ENCODE data around the gene KY. TPM values are rescaled to one million over a fixed set of nuclear protein-coding genes. Genes with fewer than 3 reads are reported as not detected.
"Not testable (repeated sequence)": the region's sequence is repeated elsewhere in the genome, so short reads cannot be mapped to it uniquely, and the experiment has no call there.

KY gene
- total RNA-seq, 4 donors from 2014 or later: 0.64 to 4.8 (median 3.2) TPM

DNA sequence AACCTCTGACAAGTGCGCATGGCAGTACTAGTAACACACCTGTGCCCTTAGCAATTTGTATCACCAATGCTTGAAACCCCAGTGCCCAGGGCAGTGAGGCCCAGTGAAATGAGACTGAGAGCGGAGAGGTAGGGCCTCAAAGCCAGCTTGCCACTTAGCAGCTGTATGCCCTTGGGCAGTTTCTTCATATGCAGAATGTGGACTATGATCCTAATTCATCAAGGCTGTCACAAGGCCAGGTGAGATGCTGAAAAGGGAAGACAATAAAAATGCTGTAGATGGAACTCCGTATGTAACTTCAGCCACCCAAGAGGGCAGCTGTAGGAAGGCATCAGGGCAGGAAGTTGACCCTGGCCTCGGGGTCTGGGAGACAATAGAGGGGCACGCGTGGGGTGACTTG lies 74.4 kb downstream of the KY start:
- no peak for ATAC-seq
- Histone ChIP-seq H3K36me3 (no peaks in the 10 kb centered on the region), H3K4me1 (no peaks in the 10 kb centered on the region), H3K27ac (no peak overlapping the region), H3K4me3 (no peak overlapping the region), H3K27me3 (no peaks in the 10 kb centered on the region), H3K9me3 (no peaks in the 10 kb centered on the region)
- 55 to 81% methylated on average over 5 to 6 of the region's 6 CpGs for WGBS, 2 donors (ENCODE audit: low coverage in 1 of 2)
- TF ChIP-seq POLR2AphosphoS5 (IDR thresholded peaks at IDR 0.05) (no peak), EP300 (IDR thresholded peaks at IDR 0.05) (no peak), POLR2A (IDR thresholded peaks at IDR 0.05) (no peak)
- TF ChIP-seq, protein P1, sequence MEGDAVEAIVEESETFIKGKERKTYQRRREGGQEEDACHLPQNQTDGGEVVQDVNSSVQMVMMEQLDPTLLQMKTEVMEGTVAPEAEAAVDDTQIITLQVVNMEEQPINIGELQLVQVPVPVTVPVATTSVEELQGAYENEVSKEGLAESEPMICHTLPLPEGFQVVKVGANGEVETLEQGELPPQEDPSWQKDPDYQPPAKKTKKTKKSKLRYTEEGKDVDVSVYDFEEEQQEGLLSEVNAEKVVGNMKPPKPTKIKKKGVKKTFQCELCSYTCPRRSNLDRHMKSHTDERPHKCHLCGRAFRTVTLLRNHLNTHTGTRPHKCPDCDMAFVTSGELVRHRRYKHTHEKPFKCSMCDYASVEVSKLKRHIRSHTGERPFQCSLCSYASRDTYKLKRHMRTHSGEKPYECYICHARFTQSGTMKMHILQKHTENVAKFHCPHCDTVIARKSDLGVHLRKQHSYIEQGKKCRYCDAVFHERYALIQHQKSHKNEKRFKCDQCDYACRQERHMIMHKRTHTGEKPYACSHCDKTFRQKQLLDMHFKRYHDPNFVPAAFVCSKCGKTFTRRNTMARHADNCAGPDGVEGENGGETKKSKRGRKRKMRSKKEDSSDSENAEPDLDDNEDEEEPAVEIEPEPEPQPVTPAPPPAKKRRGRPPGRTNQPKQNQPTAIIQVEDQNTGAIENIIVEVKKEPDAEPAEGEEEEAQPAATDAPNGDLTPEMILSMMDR (IDR thresholded peaks at IDR 0.05): no peak

DNA sequence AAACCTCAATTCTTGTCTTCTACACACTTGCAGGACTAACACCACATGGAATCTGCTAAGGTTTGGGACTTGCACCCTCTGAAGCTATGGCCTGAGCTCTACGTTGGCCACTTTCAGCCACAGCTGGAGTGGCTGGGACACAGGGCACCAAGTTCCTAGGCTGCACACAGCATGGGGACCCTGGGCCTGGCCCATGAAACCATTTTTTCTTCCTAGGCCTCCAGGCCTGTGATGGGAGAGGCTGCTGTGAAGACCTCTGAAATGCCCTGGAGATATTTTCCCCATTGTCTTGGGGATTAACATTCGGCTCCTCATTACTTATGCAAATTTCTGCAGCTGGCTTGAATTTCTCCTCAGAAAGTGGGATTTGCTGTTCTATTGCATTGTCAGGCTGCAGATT lies 80.9 kb downstream of the KY start:
- H3K36me3 ChIP-seq, H3K9me3 ChIP-seq, H3K4me3 ChIP-seq, ATAC-seq, H3K27me3 ChIP-seq, H3K4me1 ChIP-seq, H3K27ac ChIP-seq: not testable (repeated sequence)
- 88 to 100% methylated on average over 1 of the region's 2 CpGs for WGBS, 2 donors (ENCODE audit: low coverage in 1 of 2)

DNA sequence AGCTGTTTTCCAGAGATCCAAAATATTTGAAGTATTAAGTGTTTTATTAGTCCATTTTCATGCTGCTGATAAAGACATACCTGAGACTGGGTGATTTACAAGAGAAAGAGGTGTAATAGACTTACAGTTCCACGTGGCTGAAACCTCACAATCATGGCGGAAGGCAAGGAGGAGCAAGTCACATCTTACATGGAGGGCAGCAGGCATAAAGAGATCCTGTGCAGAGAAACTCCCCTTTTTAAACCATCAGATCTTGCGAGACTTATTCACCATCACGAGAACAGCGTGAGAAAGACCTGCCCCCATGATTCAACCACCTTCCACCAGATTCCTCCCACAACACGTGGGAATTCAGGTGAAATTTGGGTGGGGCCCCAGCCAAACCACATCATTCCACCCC lies 82.0 kb downstream of the KY start:
- ATAC-seq: no peak
- no peak overlapping the region for H3K4me3 ChIP-seq
- TF ChIP-seq, protein P1 (IDR thresholded peaks at IDR 0.05): no peak
- no peak for TF ChIP-seq POLR2A (IDR thresholded peaks at IDR 0.05)
- no peak for TF ChIP-seq POLR2AphosphoS5 (IDR thresholded peaks at IDR 0.05)
- no peak for TF ChIP-seq EP300 (IDR thresholded peaks at IDR 0.05)
- no peak overlapping the region for H3K27ac ChIP-seq
- H3K27me3 ChIP-seq: no peaks in the 10 kb centered on the region
- no peaks in the 10 kb centered on the region for H3K4me1 ChIP-seq
- H3K36me3 ChIP-seq: no peaks in the 10 kb centered on the region
- peaks cover 0 to 5% (median 0%) of the 10 kb centered on the region in 3 donors for H3K9me3 ChIP-seq
- WGBS, 2 donors (ENCODE audit: low coverage in 1 of 2): 73 to 87% methylated on average over 4 to 6 of the region's 6 CpGs

DNA sequence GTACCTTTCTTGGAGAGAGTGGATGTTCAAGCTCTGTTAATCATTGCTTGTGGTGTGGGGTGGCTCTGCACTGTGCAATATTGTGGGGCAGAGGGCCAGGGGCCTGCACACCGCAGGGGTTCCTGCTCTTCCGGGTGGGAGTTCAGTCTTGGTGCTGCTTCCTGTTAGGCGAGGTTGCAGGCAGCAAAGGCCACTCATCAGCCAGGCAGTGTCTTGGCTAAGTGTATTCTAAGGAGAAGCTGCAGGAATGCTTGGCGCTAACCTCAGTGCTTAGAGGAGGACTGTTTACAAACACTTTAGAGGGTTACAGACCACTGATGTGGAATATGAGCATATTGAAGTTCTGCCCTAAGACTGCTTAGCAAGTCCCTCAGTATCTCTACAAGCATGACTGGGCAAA lies 83.2 kb downstream of the KY start:
- Histone ChIP-seq H3K9me3 (peaks cover 0 to 5% (median 0%) of the 10 kb centered on the region in 3 donors), H3K4me1 (no peaks in the 10 kb centered on the region), H3K4me3 (no peak overlapping the region), H3K27me3 (no peaks in the 10 kb centered on the region), H3K36me3 (peaks cover 0 to 7% of the 10 kb centered on the region in 2 donors), H3K27ac (no peak overlapping the region)
- TF ChIP-seq, protein P1 (IDR thresholded peaks at IDR 0.05): no peak
- TF ChIP-seq EP300 (IDR thresholded peaks at IDR 0.05) (no peak), POLR2AphosphoS5 (IDR thresholded peaks at IDR 0.05) (no peak), POLR2A (IDR thresholded peaks at IDR 0.05) (no peak)
- WGBS, 2 donors (ENCODE audit: low coverage in 1 of 2): 41 to 100% methylated on average over 1 to 3 of the region's 4 CpGs
- ATAC-seq: no peak

DNA sequence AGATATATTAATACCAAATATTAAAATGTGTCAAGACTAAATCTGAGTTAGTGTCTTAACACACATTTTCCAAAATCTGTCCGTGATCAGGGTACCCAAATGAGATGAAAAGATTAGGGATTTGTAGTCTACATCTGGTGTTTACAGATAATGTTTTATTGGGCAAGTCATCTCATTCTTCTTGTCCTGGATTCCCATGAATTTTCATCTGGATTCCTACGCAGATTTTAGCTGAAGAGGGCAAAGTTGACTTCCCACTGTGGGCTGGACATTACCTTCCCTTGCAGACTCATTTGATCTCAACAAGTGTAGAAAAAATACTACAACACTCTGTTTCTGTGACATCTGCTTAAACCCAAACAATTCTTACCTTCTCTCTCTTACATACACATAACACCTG lies 85.8 kb downstream of the KY start:
- Histone ChIP-seq H3K36me3 (peaks cover 0 to 33% of the 10 kb centered on the region in 2 donors), H3K27me3 (no peaks in the 10 kb centered on the region), H3K9me3 (no peaks in the 10 kb centered on the region), H3K4me1 (no peaks in the 10 kb centered on the region), H3K27ac (no peak overlapping the region), H3K4me3 (no peak overlapping the region)
- TF ChIP-seq EP300 (IDR thresholded peaks at IDR 0.05) (no peak), POLR2A (IDR thresholded peaks at IDR 0.05) (no peak), POLR2AphosphoS5 (IDR thresholded peaks at IDR 0.05) (no peak)
- TF ChIP-seq, protein P1 (IDR thresholded peaks at IDR 0.05): no peak
- ATAC-seq: no peak
- 78 to 92% methylated on average over 2 of the region's 2 CpGs for WGBS, 2 donors (ENCODE audit: low coverage in 1 of 2)
